Kidney (tissue), 14 donors: Measurements from ENCODE around the gene TMED9. TPM values are rescaled to one million over a fixed set of nuclear protein-coding genes. Genes with fewer than 3 reads are reported as not detected.

Experiments
- DNase-seq, 5 donors: peaks; one replicate each; pipeline ENCODE4 v3.0.0-alpha.2; 2013 to 2020
- FAIRE-seq: peaks from 2 replicates; lab custom pipeline; 2012; peaks lifted over from hg19 to GRCh38; lab: Jason Lieb, UNC
- H3K27ac ChIP-seq, 2 donors: one replicate each; pipeline ENCODE4 v1.7.0; 2013; ENCODE audit warnings: low read depth in 2 of 2, low read length in 2 of 2, inconsistent platforms in 1 of 2
- H3K27me3 ChIP-seq: one replicate; pipeline ENCODE4 v1.7.1; 2013; ENCODE audit warnings: low read length, inconsistent platforms; ENCODE audit not compliant: control insufficient read depth, insufficient read depth
- H3K36me3 ChIP-seq, 3 donors: one replicate each; pipeline versions ENCODE4 v1.7.0 to v1.7.1; 2013; ENCODE audit warnings: low read length in 3 of 3, control low read depth in 1 of 3, inconsistent platforms in 1 of 3; ENCODE audit not compliant: insufficient read depth in 3 of 3, control insufficient read depth in 2 of 3
- H3K4me1 ChIP-seq, 3 donors: one replicate each; pipeline versions ENCODE4 v1.7.0 to v1.7.1; 2013; ENCODE audit warnings: low read length in 3 of 3, inconsistent platforms in 1 of 3, low read depth in 1 of 3; ENCODE audit not compliant: control insufficient read depth in 2 of 3, insufficient read depth in 2 of 3
- H3K4me3 ChIP-seq, 3 donors: one replicate each; pipeline versions ENCODE4 v1.7.0 to v1.8.1; 2013; ENCODE audit warnings: low read length in 3 of 3, control low read depth in 1 of 3, inconsistent platforms in 1 of 3
- H3K9ac ChIP-seq, 3 donors: one replicate each; pipeline versions ENCODE4 v1.7.0 to v1.7.1; 2013; ENCODE audit warnings: low read length in 3 of 3, control low read depth in 1 of 3, inconsistent platforms in 1 of 3
- H3K9me3 ChIP-seq, 3 donors: one replicate each; pipeline versions ENCODE4 v1.7.0 to v1.7.1; 2013; ENCODE audit warnings: low read length in 3 of 3, control low read depth in 1 of 3, inconsistent platforms in 1 of 3; ENCODE audit not compliant: control insufficient read depth in 2 of 3, insufficient read depth in 1 of 3
- intact Hi-C: fragments of 100-400 bp; cut with DNase I; formaldehyde crosslinking; loops from one replicate; pipeline ENCODE4 v1.11.1; 2022
- polyA plus RNA-seq: library from polyadenylated mRNA; stranded (reverse); fragments of 350-450 nt; fragmentation: Illumina TruSeq; extraction: RNeasy Lipid Tissue Mini Kit (QIAGEN cat#74804); gene quantifications from one replicate; pipeline ENCODE4 v1.2.3, GENCODE V29; 2014; ENCODE audit warnings: low read depth, low replicate concordance; ENCODE audit not compliant: insufficient read depth
- total RNA-seq: library from RNA; stranded (reverse); fragmentation: NEBNext Ultra II Directional; extraction: Animal tissue kit (Norgen Biotek cat#: 25700); gene quantifications from one replicate; pipeline ENCODE4 v1.2.1, GENCODE V29; 2021
- TF ChIP-seq, protein P1 (sequence below): IDR thresholded peaks from 3 replicates; pipeline ENCODE4 v1.5.1; 2012; ENCODE audit warnings: mild to moderate bottlenecking, moderate library complexity, borderline replicate concordance; ENCODE audit not compliant: insufficient read depth; ENCODE audit errors: extremely low read depth
- donor health status: control.
- donor health status: control.
- donor health status: control.
- donor health status: control.
- donor health status: control.
- donor health status: DM: yes; HTN: yes; CAD: no.
- donor health status: Normal renal cell carcinoma (clear cell type).

The TMED9 gene
- total and polyA plus RNA-seq, 2 donors from 2014 or later: 168 to 214 TPM

DNA sequence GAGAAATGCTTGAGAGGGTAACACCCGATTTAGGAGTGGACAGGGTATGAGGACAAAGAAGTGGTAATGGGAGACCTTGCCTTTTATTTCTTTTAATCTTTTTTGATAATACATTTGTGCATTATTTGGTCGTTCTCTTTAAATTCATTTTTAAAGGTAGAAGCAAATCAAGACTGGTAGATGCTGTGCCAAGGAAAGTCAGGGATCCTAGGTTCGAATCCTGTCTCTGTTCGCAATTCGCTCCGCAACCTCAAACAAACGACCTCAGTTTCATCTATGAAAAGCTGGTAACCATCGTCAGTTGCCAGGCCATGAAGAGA is 353 bp upstream of the TMED9 start:
- Histone ChIP-seq H3K9ac (peak overlapping the region in 1 of 3 donors; percentile 23), H3K9me3 (no peaks in the 10 kb centered on the region), H3K27me3 (no peaks in the 10 kb centered on the region), H3K4me1 (peaks cover 0 to 6% (median 0%) of the 10 kb centered on the region in 3 donors), H3K4me3 (peak overlapping the region; percentile 55 to 97 (median 59)), H3K27ac (no peak overlapping the region), H3K36me3 (peaks cover 2 to 33% (median 24%) of the 10 kb centered on the region in 3 donors)
- TF ChIP-seq, protein P1, sequence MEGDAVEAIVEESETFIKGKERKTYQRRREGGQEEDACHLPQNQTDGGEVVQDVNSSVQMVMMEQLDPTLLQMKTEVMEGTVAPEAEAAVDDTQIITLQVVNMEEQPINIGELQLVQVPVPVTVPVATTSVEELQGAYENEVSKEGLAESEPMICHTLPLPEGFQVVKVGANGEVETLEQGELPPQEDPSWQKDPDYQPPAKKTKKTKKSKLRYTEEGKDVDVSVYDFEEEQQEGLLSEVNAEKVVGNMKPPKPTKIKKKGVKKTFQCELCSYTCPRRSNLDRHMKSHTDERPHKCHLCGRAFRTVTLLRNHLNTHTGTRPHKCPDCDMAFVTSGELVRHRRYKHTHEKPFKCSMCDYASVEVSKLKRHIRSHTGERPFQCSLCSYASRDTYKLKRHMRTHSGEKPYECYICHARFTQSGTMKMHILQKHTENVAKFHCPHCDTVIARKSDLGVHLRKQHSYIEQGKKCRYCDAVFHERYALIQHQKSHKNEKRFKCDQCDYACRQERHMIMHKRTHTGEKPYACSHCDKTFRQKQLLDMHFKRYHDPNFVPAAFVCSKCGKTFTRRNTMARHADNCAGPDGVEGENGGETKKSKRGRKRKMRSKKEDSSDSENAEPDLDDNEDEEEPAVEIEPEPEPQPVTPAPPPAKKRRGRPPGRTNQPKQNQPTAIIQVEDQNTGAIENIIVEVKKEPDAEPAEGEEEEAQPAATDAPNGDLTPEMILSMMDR: no peak
- intact Hi-C loops: no loop called here
- DNase-seq (no peak), FAIRE-seq (no peak)

DNA sequence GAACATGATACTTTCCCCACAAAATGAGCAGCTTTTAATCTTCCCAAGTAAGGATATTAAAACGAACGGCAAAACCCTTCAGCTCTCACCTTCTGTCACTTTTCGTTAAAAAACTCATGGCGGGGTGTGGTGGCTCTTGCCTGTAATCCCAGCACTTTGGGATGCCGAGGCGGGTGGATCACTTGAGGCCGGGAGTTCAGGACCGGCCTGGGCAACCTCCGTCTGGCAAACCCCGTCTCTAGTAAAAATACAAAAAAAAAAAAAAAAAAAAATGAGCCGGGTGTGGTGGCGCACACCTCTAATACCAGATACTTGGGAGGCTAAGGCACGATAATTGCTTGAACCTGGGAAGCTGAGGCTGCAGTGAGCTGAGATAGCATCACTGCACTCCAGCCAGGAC is 902 bp downstream of the TMED9 start:
- H3K36me3 ChIP-seq: peaks cover 2 to 33% (median 24%) of the 10 kb centered on the region in 3 donors
- no peak overlapping the region for H3K27ac ChIP-seq
- H3K27me3 ChIP-seq: no peaks in the 10 kb centered on the region
- TF ChIP-seq, protein P1: no peak
- intact Hi-C loops: no loop called here
- H3K4me1 ChIP-seq: peaks cover 0 to 6% (median 0%) of the 10 kb centered on the region in 3 donors
- peak overlapping the region; percentile 84 to 97 (median 89) for H3K4me3 ChIP-seq
- DNase-seq (no peak), FAIRE-seq (no peak)
- H3K9me3 ChIP-seq: no peaks in the 10 kb centered on the region
- H3K9ac ChIP-seq: peak overlapping the region; percentile 84 to 95 (median 85)

DNA sequence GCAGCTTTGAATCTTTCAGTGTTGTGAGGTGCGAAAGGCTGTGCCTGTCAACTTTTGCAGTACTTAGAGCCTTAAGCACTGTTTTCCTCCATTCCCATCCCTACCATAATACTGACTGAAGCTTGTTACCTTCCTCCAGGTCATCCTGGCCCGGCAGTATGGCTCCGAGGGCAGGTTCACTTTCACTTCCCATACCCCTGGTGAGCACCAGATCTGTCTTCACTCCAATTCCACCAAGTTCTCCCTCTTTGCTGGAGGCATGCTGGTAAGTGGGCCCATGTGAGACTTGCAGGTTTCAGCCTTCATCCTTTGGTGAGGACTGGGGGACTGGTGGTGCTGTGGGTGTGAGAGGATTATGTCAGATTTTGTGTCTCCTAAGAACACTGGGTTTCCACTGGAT is 1.5 kb downstream of the TMED9 start:
- H3K4me3 ChIP-seq: no peak overlapping the region
- H3K27ac ChIP-seq: no peak overlapping the region
- FAIRE-seq (no peak), DNase-seq (no peak)
- no peaks in the 10 kb centered on the region for H3K9me3 ChIP-seq
- H3K9ac ChIP-seq: no peak overlapping the region
- TF ChIP-seq, protein P1: no peak
- H3K4me1 ChIP-seq: peaks cover 0 to 6% (median 0%) of the 10 kb centered on the region in 3 donors
- peaks cover 2 to 33% (median 24%) of the 10 kb centered on the region in 3 donors for H3K36me3 ChIP-seq
- H3K27me3 ChIP-seq: no peaks in the 10 kb centered on the region
- intact Hi-C loops: no loop called here

DNA sequence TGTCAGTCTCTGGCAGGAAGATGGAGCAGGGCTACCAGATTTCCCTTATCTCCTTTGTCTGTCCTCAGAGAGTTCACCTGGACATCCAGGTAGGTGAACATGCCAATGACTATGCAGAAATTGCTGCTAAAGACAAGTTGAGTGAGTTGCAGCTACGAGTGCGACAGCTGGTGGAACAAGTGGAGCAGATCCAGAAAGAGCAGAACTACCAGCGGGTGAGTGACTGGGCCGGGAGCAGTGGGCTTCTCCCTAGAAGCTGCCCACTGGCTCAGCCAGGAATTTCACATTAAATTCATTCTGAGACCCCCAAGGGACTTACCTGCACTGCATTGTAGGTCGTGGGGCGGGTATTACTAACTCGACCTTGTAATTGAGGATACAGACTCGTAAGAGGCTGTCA is 2.1 kb downstream of the TMED9 start:
- DNase-seq (no peak), FAIRE-seq (no peak)
- no peak overlapping the region for H3K9ac ChIP-seq
- peaks cover 2 to 33% (median 24%) of the 10 kb centered on the region in 3 donors for H3K36me3 ChIP-seq
- intact Hi-C loops: no loop called here
- TF ChIP-seq, protein P1: no peak
- no peak overlapping the region for H3K27ac ChIP-seq
- H3K27me3 ChIP-seq: no peaks in the 10 kb centered on the region
- H3K4me1 ChIP-seq: peaks cover 0 to 6% (median 0%) of the 10 kb centered on the region in 3 donors
- H3K9me3 ChIP-seq: no peaks in the 10 kb centered on the region
- no peak overlapping the region for H3K4me3 ChIP-seq
